Endodermal cell (in vitro differentiated cells): ENCODE results near the gene F2RL1. TPM values are rescaled to one million over a fixed set of nuclear protein-coding genes. Genes with fewer than 3 reads are reported as not detected.
"Not testable (repeated sequence)": the region's sequence is repeated elsewhere in the genome, so short reads cannot be mapped to it uniquely, and the experiment has no call there.

Source experiments
- DNase-seq: peaks from one replicate; pipeline ENCODE4 v3.0.0-alpha.2; 2017
- H3K27ac ChIP-seq: 2 replicates; pipeline ENCODE4 v1.5.1; 2013; ENCODE audit warnings: mild to moderate bottlenecking, low read depth, low read length, moderate library complexity
- H3K27me3 ChIP-seq: 2 replicates; pipeline ENCODE4 v1.6.1; 2013; ENCODE audit warnings: mild to moderate bottlenecking, low read length, moderate library complexity; ENCODE audit not compliant: insufficient read depth, control insufficient read depth, poor library complexity, severe bottlenecking
- H3K36me3 ChIP-seq: 2 replicates; pipeline ENCODE4 v1.7.0; 2013; ENCODE audit warnings: mild to moderate bottlenecking, low read length, moderate library complexity; ENCODE audit not compliant: control insufficient read depth, insufficient read depth
- H3K4me1 ChIP-seq: one replicate; pipeline ENCODE4 v1.7.0; 2013; ENCODE audit warnings: low read length; ENCODE audit not compliant: control insufficient read depth, insufficient read depth
- H3K4me3 ChIP-seq: 2 replicates; pipeline ENCODE4 v1.5.1; 2013; ENCODE audit warnings: mild to moderate bottlenecking, low read length, moderate library complexity
- H3K9ac ChIP-seq: 2 replicates; pipeline ENCODE4 v1.6.1; 2013; ENCODE audit warnings: mild to moderate bottlenecking, low read length, moderate library complexity; ENCODE audit not compliant: poor library complexity, severe bottlenecking; ENCODE audit errors: extremely low read depth
- H3K9me3 ChIP-seq: 2 replicates; pipeline ENCODE4 v1.6.1; 2013; ENCODE audit warnings: mild to moderate bottlenecking, low read length, moderate library complexity; ENCODE audit not compliant: control insufficient read depth
- H3K27ac Mint-ChIP-seq: 2 replicates; pipeline ENCODE4 v1.8.0; 2020; ENCODE audit warnings: mixed read lengths
- H3K27me3 Mint-ChIP-seq: 2 replicates; pipeline ENCODE4 v1.8.0; 2021; ENCODE audit warnings: mild to moderate bottlenecking, mixed read lengths; ENCODE audit not compliant: insufficient read depth
- H3K36me3 Mint-ChIP-seq: 2 replicates; pipeline ENCODE4 v1.8.0; 2020; ENCODE audit warnings: low read depth, mixed read lengths
- H3K4me1 Mint-ChIP-seq: 2 replicates; pipeline ENCODE4 v1.8.0; 2020; ENCODE audit warnings: mixed read lengths
- H3K4me3 Mint-ChIP-seq: 2 replicates; pipeline ENCODE4 v1.8.0; 2020; ENCODE audit warnings: mild to moderate bottlenecking, moderate library complexity, mixed read lengths
- H3K9me3 Mint-ChIP-seq: 2 replicates; pipeline ENCODE4 v1.8.0; 2020; ENCODE audit warnings: mild to moderate bottlenecking, mixed read lengths
- CTCF ChIP-seq: fragments of 200-600 bp; sonication (generic); conservative IDR thresholded peaks from 2 replicates; pipeline ENCODE4 v1.5.0; 2021; ENCODE audit warnings: antibody characterized with exemption, mild to moderate bottlenecking
- WGBS, 2 experiments: methylation state at CpG; one replicate each; pipeline versions ENCODE4 v1.1.5 to v1.1.7; 2013; ENCODE audit warnings: missing lambda C conversion rate in 2 of 2, mixed read lengths in 1 of 2; ENCODE audit not compliant: insufficient coverage in 1 of 2, insufficient read length in 1 of 2; 5-methylcytosine and 5-hydroxymethylcytosine counted together
- total RNA-seq, 2 donors: library from RNA; stranded (reverse); fragmentation: NEBNext Ultra II Directional in 1 of 2; extraction: Animal tissue kit (Norgen Biotek cat#: 25700) in 1 of 2; gene quantifications; 2 replicates in 1 of 2; 3 replicates in 1 of 2; pipeline ENCODE4 v1.2.1, GENCODE V29; 2021

The F2RL1 gene
- total RNA-seq, 2 donors from 2014 or later, result 13.4 to 18.2 TPM

GRCh38 chr5:76775921-76776320, 42.9 kb upstream of the F2RL1 start:
- no peak for TF ChIP-seq CTCF
- Mint-ChIP-seq H3K27ac (no peak overlapping the region), H3K4me1 (peaks cover 5% of the 10 kb centered on the region), H3K9me3 (no peaks in the 10 kb centered on the region), H3K4me3 (no peak overlapping the region), H3K27me3 (no peaks in the 10 kb centered on the region), H3K36me3 (no peaks in the 10 kb centered on the region)
- Histone ChIP-seq H3K27me3 (no peaks in the 10 kb centered on the region), H3K4me3 (no peak overlapping the region), H3K27ac (no peak overlapping the region), H3K36me3 (no peaks in the 10 kb centered on the region), H3K4me1 (no peaks in the 10 kb centered on the region), H3K9ac (no peak overlapping the region), H3K9me3 (no peaks in the 10 kb centered on the region)
- 80 to 84% methylated on average over 2 to 5 of the region's 5 CpGs for WGBS, 2 experiments
- no peak for DNase-seq

- Mint-ChIP-seq H3K27me3 (peaks cover 2% of the 10 kb centered on the region), H3K36me3 (no peaks in the 10 kb centered on the region), H3K27ac (no peak overlapping the region), H3K4me3 (no peak overlapping the region), H3K4me1 (peaks cover 5% of the 10 kb centered on the region), H3K9me3 (no peaks in the 10 kb centered on the region)
- Histone ChIP-seq H3K9me3 (no peaks in the 10 kb centered on the region), H3K36me3 (no peaks in the 10 kb centered on the region), H3K4me1 (no peaks in the 10 kb centered on the region), H3K4me3 (no peak overlapping the region), H3K9ac (no peak overlapping the region), H3K27me3 (no peaks in the 10 kb centered on the region), H3K27ac (no peak overlapping the region)
- 86 to 97% methylated on average over 1 to 2 of the region's 2 CpGs for WGBS, 2 experiments
- TF ChIP-seq CTCF, result no peak
- no peak for DNase-seq
Observed at GRCh38 chr5:76776391-76776790, 42.4 kb upstream of the F2RL1 start.

- H3K27me3 Mint-ChIP-seq, result peaks cover 19% of the 10 kb centered on the region
- H3K4me1 Mint-ChIP-seq, H3K9me3 ChIP-seq, H3K27ac ChIP-seq, H3K4me1 ChIP-seq, H3K27ac Mint-ChIP-seq, H3K27me3 ChIP-seq, H3K36me3 ChIP-seq, H3K9me3 Mint-ChIP-seq, H3K36me3 Mint-ChIP-seq, H3K4me3 ChIP-seq, H3K4me3 Mint-ChIP-seq, H3K9ac ChIP-seq, DNase-seq: not testable (repeated sequence)
- 93 to 100% methylated on average over 1 to 4 of the region's 4 CpGs for WGBS, 2 experiments
Observed at GRCh38 chr5:76780616-76781015, 38.2 kb upstream of the F2RL1 start.

- no peak for TF ChIP-seq CTCF
- no peak overlapping the region for H3K4me3 ChIP-seq
- Mint-ChIP-seq H3K27me3 (peaks cover 21% of the 10 kb centered on the region), H3K27ac (no peak overlapping the region), H3K9me3 (no peaks in the 10 kb centered on the region), H3K36me3 (no peaks in the 10 kb centered on the region), H3K4me1 (peaks cover 5% of the 10 kb centered on the region), H3K4me3 (no peak overlapping the region)
- H3K9ac ChIP-seq, result no peak overlapping the region
- H3K36me3 ChIP-seq, result no peaks in the 10 kb centered on the region
- no peak overlapping the region for H3K27ac ChIP-seq
- DNase-seq, result no peak
- no peaks in the 10 kb centered on the region for H3K27me3 ChIP-seq
- no peaks in the 10 kb centered on the region for H3K9me3 ChIP-seq
- no peaks in the 10 kb centered on the region for H3K4me1 ChIP-seq
- 86 to 87% methylated on average over 10 of the region's 10 CpGs for WGBS, 2 experiments
Observed at GRCh38 chr5:76781775-76782174, 37.1 kb upstream of the F2RL1 start.
